Heart left ventricle (tissue), 16 donors: Measurements from ENCODE around the gene PTPRN2. TPM values are rescaled to one million over a fixed set of nuclear protein-coding genes. Genes with fewer than 3 reads are reported as not detected.
A peak's percentile ranks its signal among the peaks of the same experiment; 100 is the strongest.

Experiments used
- ATAC-seq, 4 donors: fragments of 200-7000 bp; cut with Tn5 transposase; one replicate each; pipeline ENCODE4 v1.9.1; 2020 to 2022; ENCODE audit warnings: moderate library complexity in 4 of 4, mild to moderate bottlenecking in 3 of 4, moderate number of reproducible peaks in 1 of 4
- DNase-seq, 5 donors: peaks; one replicate each; pipeline ENCODE4 v3.0.0-alpha.2; 2020
- H3K27ac ChIP-seq, 12 donors: fragments of 200-600 bp; sonication (generic) in 4 of 12; one replicate each; pipeline versions ENCODE4 v1.5.0 to v1.8.0; 2016 to 2022; ENCODE audit warnings: mild to moderate bottlenecking in 2 of 12
- H3K27me3 ChIP-seq, 9 donors: fragments of 200-600 bp; sonication (generic) in 2 of 9; one replicate each; pipeline versions ENCODE4 v1.5.1 to v1.8.0; 2016 to 2022; ENCODE audit warnings: mild to moderate bottlenecking in 3 of 9
- H3K36me3 ChIP-seq, 9 donors: fragments of 200-600 bp; sonication (generic) in 2 of 9; one replicate each; pipeline versions ENCODE4 v1.5.0 to v1.8.0; 2018 to 2022; ENCODE audit warnings: mild to moderate bottlenecking in 2 of 9
- H3K4me1 ChIP-seq, 12 donors: fragments of 200-600 bp; sonication (generic) in 4 of 12; one replicate each; pipeline versions ENCODE4 v1.5.0 to v1.8.0; 2016 to 2022; ENCODE audit warnings: mild to moderate bottlenecking in 3 of 12
- H3K4me3 ChIP-seq, 12 donors: fragments of 200-600 bp; sonication (generic) in 4 of 12; one replicate each; pipeline versions ENCODE4 v1.5.0 to v1.8.0; 2017 to 2022; ENCODE audit warnings: mild to moderate bottlenecking in 9 of 12, moderate library complexity in 4 of 12
- H3K9me3 ChIP-seq, 12 donors: fragments of 200-600 bp; sonication (generic) in 4 of 12; one replicate each; pipeline versions ENCODE4 v1.5.0 to v1.8.0; 2016 to 2022; ENCODE audit warnings: mild to moderate bottlenecking in 1 of 12
- POLR2A ChIP-seq, 2 donors: fragments of 450-650 bp; IDR thresholded peaks; one replicate each; pipeline ENCODE4 v1.6.1; 2017; ENCODE audit warnings: antibody characterized with exemption in 2 of 2, mild to moderate bottlenecking in 2 of 2, moderate library complexity in 2 of 2
- WGBS, 4 donors: extraction: QIAGEN DNeasy Blood & Tissue Kit in 2 of 4; methylation state at CpG; one replicate each; pipeline versions ENCODE4 v1.1.5 to v1.1.7; 2013 to 2018; 5-methylcytosine and 5-hydroxymethylcytosine counted together
- intact Hi-C, 10 donors: fragments of 100-400 bp; cut with DNase I; formaldehyde crosslinking; loops; one replicate each; pipeline versions ENCODE4 v1.11.1 to v1.14.2; 2022
- polyA plus RNA-seq, 2 donors: library from polyadenylated mRNA; stranded (reverse); fragments of 200-250 nt; gene quantifications; one replicate each; pipeline ENCODE4 v1.2.3, GENCODE V29; 2013
- total RNA-seq, 9 donors: library from RNA; depleted of rRNA in 2 of 9; stranded (reverse); fragments of >200 nt in 2 of 9; fragmentation: NEBNext Ultra II Directional in 3 of 9; extraction: Animal tissue kit (Norgen Biotek cat#: 25700) in 3 of 9; gene quantifications; one replicate each; pipeline versions ENCODE4 v1.1.0 to v1.2.4, GENCODE V29; 2016 to 2023
- TF ChIP-seq, protein P1 (sequence below), 12 donors: fragments of 200-600 bp; sonication (generic) in 4 of 12; IDR thresholded peaks; one replicate each; pipeline versions ENCODE4 v1.5.0 to v1.8.0; 2018 to 2022; ENCODE audit warnings: antibody characterized with exemption in 12 of 12, mild to moderate bottlenecking in 5 of 12
- donor health status: ischemic (EF 13 %, LVEDD 7.1; RV severe dilation, severe dysfunction).
- donor health status: healthy with polysubstance abuse.
- donor health status: DM: no; HTN: yes; CAD: no.
- donor health status: DM: no; HTN: no; CAD: no.
- donor health status: ischemic (EF 25% LVEDD 6.9; RV normal size, moderate dysfunction).
- donor health status: ischemic (EF 25% LVEDD 5.7; RV mildly dilated, moderate dysfunction).
- donor health status: healthy.
- donor health status: DM: yes; HTN: yes; CAD: no.
- donor health status: ischemic (EF 35%, LVEDD 5.7; RV mildly dilated, moderate dysfunction).
- donor health status: nonischemic (EF 11% LVEDD 7.7; RV severe dilation, severe dysfunction).
- donor health status: DM: yes; HTN: yes; CAD: no.
- donor health status: PGD.
- donor health status: ischemic (EF 29% LVEDD 5.4; RV normal size, mild dysfunction).
- donor health status: nonischemic (EF 23%, LVEDD 6.1; RV moderate dilation, normal function).

Gene PTPRN2
- total and polyA plus RNA-seq, 11 donors = 0.61 to 2.3 (median 1.3) TPM

DNA sequence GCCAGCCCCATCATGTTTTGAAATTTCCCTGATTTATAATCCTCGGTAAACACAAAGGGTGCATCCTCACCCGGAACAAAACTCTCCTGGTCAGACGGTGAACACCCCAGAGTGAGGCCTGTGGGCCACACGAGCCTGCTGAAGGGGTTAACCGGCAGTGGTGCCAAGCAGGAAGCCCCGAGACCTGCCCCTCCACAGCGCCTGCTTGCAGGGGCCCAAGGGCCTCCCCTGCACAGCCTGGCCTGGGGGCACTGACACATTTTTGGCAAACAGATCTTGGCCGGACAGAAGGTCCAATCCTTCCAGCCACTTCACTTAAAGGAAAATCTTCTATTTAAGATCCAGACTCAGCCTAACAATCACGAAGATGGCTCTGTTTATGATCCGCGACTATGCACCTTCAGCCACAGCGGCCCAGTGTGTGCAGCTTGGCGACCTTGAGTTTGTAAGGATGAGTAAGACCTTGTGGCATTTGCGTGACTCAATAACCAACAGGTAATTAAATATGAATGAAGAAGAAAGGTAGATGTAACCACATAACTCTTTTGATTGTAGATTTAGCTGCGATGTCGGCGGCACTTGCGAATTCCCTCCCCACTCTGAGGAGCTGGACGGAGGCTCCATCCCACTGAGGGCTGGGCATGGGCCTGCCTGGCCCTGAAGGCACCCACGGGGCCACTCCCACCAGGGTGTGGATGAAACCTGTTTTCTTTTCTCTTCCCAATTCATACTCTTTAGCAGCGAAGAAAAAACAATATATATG, 922.6 kb downstream of the PTPRN2 start:
- no peak for DNase-seq
- Histone ChIP-seq H3K4me3 (no peak overlapping the region), H3K4me1 (peaks cover 0 to 4% (median 0%) of the 10 kb centered on the region in 12 donors), H3K27me3 (peaks cover 0 to 41% (median 6%) of the 10 kb centered on the region in 9 donors), H3K27ac (no peak overlapping the region), H3K36me3 (no peaks in the 10 kb centered on the region), H3K9me3 (no peaks in the 10 kb centered on the region)
- intact Hi-C loops = no loop called here
- no peak for TF ChIP-seq POLR2A (IDR thresholded peaks at IDR 0.05)
- TF ChIP-seq, protein P1, sequence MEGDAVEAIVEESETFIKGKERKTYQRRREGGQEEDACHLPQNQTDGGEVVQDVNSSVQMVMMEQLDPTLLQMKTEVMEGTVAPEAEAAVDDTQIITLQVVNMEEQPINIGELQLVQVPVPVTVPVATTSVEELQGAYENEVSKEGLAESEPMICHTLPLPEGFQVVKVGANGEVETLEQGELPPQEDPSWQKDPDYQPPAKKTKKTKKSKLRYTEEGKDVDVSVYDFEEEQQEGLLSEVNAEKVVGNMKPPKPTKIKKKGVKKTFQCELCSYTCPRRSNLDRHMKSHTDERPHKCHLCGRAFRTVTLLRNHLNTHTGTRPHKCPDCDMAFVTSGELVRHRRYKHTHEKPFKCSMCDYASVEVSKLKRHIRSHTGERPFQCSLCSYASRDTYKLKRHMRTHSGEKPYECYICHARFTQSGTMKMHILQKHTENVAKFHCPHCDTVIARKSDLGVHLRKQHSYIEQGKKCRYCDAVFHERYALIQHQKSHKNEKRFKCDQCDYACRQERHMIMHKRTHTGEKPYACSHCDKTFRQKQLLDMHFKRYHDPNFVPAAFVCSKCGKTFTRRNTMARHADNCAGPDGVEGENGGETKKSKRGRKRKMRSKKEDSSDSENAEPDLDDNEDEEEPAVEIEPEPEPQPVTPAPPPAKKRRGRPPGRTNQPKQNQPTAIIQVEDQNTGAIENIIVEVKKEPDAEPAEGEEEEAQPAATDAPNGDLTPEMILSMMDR (IDR thresholded peaks at IDR 0.05) = no peak
- ATAC-seq = no peak
- 80 to 89% (median 83%) methylated on average over 21 of the region's 21 CpGs for WGBS, 4 donors

- Histone ChIP-seq H3K9me3 (no peaks in the 10 kb centered on the region), H3K27ac (no peak overlapping the region), H3K27me3 (peaks cover 0 to 36% (median 5%) of the 10 kb centered on the region in 9 donors), H3K36me3 (no peaks in the 10 kb centered on the region), H3K4me3 (no peak overlapping the region), H3K4me1 (peaks cover 0 to 4% (median 0%) of the 10 kb centered on the region in 12 donors)
- DNase-seq (no peak), ATAC-seq (no peak)
- TF ChIP-seq, protein P1 (IDR thresholded peaks at IDR 0.05) = no peak
- TF ChIP-seq POLR2A (IDR thresholded peaks at IDR 0.05) = no peak
- 69 to 76% (median 70%) methylated on average over 14 of the region's 14 CpGs for WGBS, 4 donors
- intact Hi-C loops = no loop called here
Measured at GRCh38 chr7:157664034-157664433, 923.6 kb downstream of the PTPRN2 start.

- TF ChIP-seq POLR2A (IDR thresholded peaks at IDR 0.05) = no peak
- TF ChIP-seq, protein P1 (IDR thresholded peaks at IDR 0.05) = no peak
- 43 to 47% (median 46%) methylated on average over 34 of the region's 34 CpGs for whole genome bisulfite sequencing, 4 donors
- Histone ChIP-seq H3K36me3 (no peaks in the 10 kb centered on the region), H3K4me3 (no peak overlapping the region), H3K27ac (no peak overlapping the region), H3K4me1 (peaks cover 0 to 4% (median 0%) of the 10 kb centered on the region in 12 donors), H3K9me3 (no peaks in the 10 kb centered on the region), H3K27me3 (peaks cover 0 to 31% (median 5%) of the 10 kb centered on the region in 9 donors)
- DNase-seq (no peak), ATAC-seq (peak in 1 of 4 donors; percentile 20)
- intact Hi-C loops = no loop called here
Measured at GRCh38 chr7:157662981-157663716, 924.5 kb downstream of the PTPRN2 start.

GRCh38 chr7:157662110-157662791, 925.4 kb downstream of the PTPRN2 start:
- H3K36me3 ChIP-seq = no peaks in the 10 kb centered on the region
- intact Hi-C loops = no loop called here
- TF ChIP-seq POLR2A (IDR thresholded peaks at IDR 0.05) = no peak
- TF ChIP-seq, protein P1 (IDR thresholded peaks at IDR 0.05) = no peak
- H3K9me3 ChIP-seq = no peaks in the 10 kb centered on the region
- DNase-seq (no peak), ATAC-seq (no peak)
- 90 to 92% (median 91%) methylated on average over 26 of the region's 26 CpGs for WGBS, 4 donors
- H3K4me3 ChIP-seq = no peak overlapping the region
- peaks cover 0 to 4% (median 0%) of the 10 kb centered on the region in 12 donors for H3K4me1 ChIP-seq
- no peak overlapping the region for H3K27ac ChIP-seq
- peaks cover 0 to 31% (median 5%) of the 10 kb centered on the region in 9 donors for H3K27me3 ChIP-seq
